HG02885 (cell line): ENCODE measurements around the gene ZNF593.

Experiments
- ATAC-seq: cut with Tn5 transposase; IDR thresholded peaks from one replicate; pipeline ENCODE4 v1.9.1; 2021; ENCODE audit warnings: mild to moderate bottlenecking; ENCODE audit not compliant: unreplicated experiment, poor library complexity

Gene ZNF593

DNA sequence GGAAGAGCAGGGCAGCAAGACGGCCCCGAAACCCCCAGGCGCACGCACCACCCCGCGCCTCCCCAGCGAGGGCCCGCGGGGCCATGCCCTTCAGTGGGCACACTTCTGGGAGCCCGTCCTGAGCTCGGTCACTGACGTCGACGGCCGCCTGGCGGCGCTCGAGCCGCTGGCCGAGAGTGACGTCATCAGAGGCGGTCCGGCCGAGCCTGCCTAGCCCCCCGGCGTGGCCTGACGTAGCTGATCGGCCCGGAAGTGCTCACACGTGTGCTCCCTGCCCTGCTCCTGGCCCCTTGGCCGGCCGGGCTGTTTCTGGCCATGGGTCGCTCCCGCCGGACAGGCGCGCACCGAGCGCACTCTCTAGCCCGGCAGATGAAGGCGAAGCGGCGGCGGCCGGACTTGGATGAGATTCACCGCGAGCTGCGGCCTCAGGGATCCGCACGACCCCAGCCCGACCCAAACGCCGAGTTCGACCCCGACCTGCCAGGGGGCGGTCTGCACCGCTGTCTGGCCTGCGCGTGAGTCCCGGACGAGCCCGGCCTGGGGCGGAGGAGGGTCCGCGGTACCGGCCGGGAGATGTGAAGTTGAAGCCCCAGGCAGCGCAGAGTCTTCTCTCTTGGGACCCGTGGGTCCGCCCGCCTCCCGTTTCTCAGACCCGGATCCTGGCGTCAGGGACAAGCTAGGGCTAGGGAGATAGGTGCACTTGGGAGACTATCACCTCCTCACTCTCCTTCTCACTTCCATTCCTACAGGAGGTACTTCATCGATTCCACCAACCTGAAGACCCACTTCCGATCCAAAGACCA, at the start of gene ZNF593:
TSS of gene ZNF593 (plus strand) at position 240 of the 803 bp plus-strand sequence. CDS start at position 316, 76 bp downstream.
- ATAC-seq, result peak; percentile 97

DNA sequence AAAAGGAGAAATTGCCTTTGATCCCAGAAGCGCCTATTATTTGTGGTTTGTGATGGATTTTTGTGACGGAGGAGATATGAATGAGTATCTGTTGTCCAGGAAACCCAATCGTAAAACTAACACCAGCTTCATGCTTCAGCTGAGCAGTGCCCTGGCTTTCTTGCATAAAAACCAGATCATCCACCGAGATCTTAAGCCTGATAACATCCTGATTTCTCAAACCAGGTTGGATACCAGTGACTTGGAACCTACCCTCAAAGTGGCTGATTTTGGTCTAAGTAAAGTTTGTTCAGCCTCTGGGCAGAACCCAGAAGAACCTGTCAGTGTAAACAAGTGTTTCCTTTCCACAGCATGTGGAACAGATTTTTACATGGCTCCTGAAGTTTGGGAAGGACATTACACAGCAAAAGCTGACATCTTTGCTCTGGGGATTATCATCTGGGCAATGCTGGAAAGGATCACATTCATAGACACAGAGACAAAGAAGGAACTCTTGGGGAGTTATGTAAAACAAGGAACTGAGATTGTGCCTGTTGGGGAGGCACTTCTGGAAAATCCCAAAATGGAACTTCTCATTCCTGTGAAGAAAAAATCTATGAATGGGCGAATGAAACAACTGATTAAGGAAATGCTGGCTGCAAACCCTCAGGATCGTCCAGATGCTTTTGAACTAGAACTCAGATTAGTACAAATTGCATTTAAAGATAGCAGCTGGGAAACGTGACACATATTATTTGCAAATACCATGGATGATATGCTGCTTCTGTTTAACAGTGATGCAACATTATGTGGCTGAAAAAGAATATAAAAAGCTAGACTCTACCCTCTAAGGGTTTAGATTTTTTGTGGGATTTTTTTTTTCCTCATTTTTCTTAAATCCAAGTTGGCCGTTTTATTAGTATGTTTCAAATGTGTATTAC, 47.6 kb upstream of the ZNF593 start:
- ATAC-seq, result no peak

DNA sequence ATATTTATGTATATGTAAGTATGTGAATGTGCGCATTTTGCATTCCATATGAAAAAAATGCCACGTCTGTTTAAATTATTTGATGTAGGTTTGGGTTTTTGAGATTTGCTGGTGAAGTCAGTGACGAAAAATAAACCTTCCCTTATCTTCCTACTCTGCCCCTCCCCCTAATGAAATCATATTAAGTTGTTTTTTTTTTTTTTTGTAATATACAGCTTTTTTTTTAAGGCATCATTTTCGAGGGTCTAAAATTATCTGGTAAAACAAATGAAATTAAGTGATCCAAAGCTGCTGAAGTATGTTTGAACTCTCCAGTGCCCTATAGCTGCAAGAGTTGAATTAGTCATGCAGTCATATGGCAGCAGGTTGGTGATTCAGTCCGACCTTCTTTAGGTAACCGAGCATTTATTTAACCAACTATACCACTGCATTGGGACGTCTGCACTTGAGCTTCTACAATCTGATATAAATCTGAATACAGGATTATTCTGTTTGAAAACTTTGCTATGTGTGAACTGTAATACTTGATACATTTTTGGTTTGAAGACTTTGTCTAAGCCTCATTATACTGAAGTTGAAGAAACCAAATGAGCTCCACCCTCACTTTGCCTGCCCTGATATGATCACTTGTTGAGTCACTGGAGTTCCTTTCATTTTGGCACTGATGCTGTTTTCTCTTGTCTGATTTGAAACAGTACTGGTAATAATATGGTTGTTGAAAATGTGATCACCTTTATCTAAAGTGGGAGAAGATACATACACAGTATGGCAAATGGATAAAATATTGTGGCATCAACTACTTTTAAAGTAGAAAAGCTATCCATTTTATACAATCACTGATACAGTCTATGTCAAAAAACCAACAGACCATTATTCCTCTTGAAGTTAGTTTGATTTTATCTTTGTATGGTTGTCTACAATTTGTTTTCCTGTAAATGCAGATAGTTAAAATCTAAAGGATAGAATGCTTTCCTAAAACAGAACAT, 46.4 kb upstream of the ZNF593 start:
- no peak for ATAC-seq

DNA sequence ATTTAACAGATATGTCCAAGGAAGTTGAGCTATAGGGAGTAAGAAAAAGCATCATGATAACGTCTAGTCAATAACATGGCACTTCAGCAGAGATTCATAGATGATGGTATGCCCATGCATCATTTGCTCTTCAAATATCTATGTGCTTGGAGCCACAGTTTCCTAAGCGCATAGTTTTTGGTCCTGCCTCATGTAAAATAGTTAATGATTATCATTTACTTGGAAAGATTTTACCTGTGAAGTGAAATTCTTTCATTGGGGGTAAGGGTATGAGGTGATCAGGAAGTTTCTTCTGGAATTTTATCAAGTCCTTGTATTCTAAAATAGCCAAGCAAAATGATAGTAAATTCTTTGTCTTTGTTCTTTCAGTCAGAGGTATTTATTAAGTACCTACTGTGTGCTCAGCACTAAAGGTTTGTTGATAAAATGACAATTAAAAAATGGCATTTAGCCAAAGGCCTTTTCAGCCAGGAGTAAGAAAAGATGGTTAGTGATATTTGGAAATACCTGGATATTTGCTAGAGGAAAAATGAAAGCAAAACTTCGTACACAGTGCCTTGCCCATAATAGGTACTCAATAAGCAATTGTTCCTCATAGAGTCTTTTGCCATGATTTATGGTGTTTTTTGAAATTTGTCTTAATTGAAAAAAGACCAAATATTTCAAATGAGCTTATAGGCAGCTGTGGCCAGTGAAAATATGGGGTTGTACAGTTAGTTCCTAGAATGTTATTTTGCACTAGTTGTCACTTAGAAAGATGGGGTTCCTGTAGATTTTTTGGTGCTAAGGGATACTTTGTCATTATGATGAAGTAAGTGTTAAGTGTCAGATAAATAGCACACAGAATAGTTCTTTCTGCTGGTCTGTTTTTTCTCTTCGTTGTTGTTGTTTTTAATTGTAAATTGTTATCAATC, 45.0 kb upstream of the ZNF593 start:
- ATAC-seq, result no peak

DNA sequence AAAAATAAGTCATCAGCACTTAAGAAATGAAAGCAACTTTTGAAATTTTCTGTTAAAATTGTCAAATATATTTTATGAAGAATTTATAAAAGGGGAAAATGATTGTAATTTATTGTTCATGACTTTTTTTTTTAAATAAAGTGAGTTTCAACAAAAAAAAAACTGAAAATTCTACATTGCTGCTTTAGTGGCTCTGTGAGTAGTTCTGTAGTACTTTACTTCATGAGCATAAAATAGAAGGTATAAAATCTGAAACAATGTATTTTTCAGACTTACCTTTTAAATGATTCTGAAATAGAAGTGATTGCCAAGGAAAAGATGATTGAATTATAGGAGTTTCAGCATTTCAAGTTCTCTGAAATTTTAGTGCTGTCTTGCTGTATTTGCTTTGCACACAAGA, 44.3 kb upstream of the ZNF593 start:
- no peak for ATAC-seq

DNA sequence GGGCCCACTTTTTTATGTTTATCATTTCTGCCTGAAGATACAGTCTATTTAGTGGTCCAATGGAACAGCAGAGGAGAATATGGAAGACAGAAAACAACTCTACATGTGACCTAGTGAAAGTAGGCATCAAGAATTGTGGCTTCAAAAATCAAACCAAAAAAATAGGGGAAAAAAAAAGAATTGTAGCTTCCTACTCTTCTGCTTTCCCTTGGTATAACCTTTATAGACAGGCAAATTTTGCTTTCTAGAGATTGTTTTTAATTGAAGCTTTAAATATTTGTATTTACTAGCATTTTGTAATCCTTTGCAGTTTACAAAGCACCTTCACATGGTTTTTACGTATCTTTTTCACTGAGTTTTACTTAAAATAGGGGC, 43.8 kb upstream of the ZNF593 start:
- ATAC-seq, result no peak

DNA sequence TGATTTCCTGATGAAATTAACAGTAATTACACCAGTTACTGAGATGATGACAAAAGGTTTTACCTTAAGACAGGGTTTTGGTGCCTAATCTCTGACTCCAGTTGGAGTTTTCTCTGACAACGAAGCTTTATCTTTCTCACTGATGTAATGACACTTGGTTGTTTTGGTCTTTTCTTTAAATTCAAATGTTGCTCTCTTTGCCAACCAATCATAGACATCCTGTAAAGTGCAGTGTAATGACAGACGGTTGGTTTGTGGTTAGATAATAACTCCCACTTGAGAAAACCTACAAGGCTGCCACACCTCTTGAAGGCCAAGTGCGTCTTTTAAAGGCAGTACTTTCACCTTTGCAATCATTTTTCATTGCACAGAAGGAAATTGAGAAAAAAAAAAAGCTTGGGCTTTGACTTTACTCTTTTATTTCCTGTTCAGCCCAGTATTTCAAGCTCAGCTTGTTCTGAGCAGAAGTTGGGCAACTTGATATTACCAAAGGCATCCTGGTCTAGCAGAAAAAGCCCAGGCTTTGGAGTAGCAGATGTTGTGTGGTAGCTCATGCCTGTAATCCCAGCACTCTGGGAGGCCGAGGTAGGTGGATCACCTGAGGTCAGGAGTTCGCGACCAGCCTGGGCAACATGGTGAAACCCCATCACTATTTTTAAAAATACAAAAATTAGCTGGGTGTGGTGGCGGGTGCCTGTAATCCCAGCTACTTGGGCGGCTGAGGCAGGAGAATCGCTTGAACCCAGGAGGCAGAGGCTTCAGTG, 43.2 kb upstream of the ZNF593 start:
- peak; percentile 64 for ATAC-seq

DNA sequence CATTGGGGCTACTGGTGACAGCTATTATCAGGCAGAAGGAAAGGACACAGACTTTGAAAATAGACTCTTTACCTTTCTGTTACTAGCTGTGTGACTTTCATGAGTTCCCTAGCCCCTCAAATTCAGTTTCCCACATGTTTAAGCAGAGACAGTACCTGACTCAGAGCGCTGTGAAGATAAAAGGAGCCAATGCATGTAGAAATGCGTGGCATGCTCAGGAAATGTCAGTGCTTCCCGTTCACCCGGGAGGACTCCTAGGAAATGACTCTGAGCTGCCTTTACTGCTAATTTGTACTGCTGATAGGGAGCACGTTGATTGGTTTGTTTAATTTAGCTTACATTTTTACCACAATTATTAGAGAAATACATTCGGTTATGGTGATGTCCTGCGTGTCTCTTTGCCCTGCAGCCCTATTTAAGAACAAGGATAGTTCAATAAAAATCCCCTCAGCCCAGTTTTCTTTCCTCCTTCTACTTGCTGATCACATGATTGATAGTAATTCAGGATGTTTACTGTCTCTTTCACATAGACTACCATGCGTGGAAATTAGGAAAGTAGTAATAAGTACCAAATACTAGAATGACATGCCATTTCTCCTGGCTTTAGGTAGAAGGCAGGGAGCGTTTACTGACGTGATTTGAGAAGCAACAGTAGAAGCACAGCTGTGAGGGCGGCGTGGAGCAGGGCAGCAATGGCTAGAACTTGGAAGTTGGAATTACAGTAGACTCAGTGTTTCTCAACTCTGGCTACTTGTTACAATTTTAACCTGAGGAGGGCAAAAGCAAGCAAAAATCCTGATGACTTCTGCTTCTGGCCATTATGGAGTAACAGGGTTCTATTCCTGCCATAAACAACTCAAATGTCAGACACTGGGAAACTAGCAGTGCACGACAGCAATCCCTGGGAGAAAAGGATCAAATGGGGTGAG, 42.2 kb upstream of the ZNF593 start:
- ATAC-seq, result no peak

DNA sequence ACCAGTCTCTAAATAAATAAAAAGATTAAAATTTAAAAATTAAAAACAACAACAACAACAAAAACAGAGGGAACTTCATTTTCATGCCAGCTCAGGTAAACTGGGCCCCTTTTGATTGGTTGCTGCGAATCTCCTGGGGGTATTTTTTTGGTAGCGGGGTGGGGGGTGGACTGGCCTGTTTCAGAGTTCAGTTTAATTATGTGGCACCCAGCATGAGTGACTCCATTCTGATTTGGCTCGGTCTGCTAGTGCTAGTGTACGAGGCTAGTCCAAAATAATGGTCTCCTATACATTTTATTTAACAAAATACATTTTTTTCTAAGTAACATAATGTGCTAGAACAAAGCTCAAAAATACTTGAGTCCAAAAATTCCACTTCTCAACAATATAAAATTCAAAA, 39.9 kb upstream of the ZNF593 start:
- ATAC-seq, result no peak

DNA sequence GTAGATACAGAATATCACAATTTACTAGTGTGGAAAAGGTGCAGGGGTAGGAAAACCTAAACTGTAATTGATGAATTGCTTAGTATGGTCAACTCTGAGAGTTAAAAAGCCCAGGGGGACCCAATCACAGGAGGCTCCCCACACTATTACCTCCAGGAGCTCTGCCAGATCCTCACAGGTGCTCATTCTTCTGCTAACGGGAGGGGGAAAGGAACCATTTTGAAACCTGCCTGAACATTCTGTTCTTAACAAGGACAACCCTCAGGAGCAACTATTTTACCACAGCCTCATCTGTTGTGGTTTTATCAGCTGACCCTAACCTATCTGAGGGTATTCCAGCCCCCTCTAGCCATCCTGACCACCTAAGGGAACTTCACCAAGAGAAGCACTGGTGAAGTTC, 39.0 kb upstream of the ZNF593 start:
- no peak for ATAC-seq

DNA sequence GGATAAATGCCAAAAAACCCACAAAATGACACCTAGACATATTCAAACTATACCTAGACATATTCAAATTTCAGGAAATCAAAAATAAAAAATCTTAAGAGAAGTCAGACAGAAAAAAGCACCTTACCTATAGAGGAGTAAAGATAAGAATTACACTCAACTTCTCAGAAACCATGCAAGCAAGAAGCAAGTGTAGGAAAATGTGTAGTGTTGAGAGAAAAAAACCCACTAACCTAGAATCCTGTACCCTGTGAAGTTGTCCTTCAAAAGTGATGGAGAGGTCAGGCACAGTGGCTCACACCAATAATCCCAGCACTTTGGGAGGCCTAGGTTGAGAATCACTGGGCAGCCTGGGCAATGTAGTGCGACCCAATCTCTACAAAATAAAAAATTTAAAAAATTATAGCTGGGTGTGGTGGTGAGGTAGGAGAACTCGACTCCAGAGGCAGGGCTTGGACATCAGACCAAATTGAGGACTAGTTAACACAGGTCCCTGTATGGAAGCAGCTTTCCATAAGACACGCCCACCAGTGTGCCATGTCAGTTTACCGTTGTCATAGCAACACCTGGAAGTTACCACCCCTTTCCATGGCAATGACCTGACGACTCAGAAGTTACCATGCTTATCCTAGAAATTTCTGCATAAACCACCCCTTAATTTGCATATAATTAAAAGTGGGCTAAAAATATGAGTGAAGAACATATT, 37.4 kb upstream of the ZNF593 start:
- ATAC-seq, result no peak

DNA sequence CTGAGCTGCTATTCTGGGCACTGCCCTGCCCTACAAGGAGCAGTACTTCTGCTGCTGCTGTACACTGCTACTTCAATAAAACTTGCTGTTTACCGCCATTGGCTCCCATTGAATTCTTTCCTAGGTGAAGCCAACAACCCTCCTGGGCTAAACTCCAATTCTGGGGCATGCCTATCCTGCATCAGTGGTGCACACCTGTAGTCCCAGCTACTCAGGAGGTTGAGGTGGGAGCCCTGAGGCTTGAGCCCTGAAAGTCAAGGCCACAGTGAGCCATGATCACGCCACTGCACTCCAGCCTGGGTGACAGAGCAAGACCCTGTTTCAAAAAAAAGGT, 36.9 kb upstream of the ZNF593 start:
- no peak for ATAC-seq

DNA sequence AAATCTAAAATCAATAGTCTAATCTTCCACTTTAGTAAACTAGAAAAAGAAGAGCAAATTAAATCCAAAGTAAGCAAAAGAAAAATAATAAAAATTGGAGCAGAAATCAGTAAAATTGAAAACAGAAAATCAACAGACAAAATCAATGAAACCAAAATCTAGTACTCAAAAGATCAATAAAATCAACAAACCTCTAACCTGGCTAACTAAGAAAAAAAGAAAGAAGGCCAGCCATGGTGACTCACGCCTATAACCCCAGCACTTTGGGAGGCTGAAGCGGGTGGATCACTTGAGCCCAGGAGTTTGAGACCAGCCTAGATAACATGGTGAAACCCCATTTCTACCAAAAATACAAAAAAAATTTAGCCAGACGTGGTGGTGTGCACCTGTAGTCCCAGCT, 35.2 kb upstream of the ZNF593 start:
- ATAC-seq, result no peak

DNA sequence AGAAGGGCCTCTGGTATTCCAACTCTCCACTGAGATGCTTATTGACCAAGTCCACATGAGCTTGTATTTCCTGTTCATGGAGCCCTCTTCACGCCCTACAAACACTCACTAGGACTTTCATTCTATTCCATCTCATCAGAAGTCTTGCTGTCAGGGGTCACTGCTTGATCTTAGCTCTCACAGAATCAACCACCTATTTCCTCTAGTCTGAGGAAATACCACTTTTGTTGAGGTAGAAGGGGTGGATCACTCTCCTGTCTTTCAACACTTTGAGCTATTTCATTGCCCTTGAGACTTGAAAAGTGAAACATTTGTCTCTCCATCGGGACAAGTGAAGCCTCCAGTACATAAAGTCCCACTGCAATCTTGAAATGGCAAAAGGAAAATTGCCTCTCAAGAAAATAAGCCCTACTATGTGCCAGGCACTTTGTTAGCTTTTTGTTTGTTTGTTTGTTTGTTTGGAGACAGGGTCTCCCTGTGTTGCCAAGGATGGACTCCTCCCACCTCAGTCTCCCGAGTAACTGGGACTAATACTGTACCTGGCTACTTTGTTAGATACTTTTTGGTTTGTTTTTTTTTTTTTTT, 30.6 kb upstream of the ZNF593 start:
- no peak for ATAC-seq

DNA sequence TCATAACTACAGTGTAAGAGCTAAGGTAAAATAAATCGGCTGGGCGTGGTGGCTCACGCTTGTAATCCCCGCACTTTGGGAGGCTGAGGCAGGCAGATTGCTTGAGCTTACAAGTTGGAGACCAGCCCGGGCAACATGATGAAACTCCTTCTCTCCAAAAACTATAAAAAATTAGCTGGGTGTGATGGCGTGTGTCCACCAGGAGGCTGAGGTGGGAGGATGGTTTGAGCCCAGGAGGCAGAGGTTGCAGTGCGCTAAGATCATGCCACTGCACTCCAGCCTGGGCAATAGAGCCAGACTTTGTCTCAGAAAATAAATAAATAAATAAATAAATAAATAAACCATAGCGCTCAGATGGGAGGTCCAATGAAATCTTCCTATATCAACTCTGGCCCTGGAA, 27.5 kb upstream of the ZNF593 start:
- no peak for ATAC-seq

DNA sequence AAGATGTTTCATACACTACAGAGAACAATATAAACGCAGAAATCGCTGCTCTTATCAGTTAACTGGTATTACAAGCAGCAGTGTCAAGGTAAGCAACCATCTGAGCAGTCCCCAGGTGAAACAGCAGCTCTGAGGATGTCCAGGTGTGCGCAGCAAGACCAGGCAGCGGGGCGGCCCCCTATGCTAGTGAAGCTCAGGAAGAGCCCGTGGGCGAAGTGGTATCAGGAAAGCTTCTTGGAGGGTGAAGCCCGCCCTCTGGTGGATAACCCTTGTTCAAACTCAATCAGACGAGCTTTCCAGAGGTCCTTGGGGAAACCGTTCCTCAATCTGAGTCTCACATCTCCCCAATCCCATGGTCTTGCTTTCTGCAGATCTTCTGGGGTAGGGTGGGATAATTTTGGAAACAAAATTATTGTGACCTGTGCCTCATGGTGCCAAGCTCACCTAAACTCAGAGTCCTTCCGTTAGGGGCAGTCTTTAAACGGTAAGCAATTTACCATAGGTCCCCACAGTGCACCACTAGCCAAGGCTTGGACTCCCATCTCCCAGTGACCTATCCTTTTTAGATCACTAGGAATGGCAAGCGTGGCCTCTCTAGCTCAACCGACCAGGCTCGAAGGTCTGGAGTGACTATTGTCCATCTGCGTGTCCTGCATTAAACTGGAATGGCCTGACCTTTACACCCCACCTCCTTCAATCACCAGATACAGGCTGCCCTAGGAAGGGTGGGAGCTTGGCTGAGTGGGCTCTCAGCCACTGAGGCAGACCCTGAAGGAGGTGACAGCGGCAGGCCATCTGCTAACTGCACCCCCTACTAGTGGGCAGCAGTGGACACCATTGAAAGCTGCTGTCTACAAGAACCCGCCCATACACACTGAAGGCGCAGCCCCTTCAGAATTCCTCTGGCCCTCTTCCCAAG, 24.4 kb upstream of the ZNF593 start:
- peak; percentile 50 for ATAC-seq
